Activated CD8-positive, alpha-beta memory T cell treated with anti-CD3 and anti-CD28 coated beads for 24 hours (primary cell): ENCODE data around the gene ZNF362.
"Not testable (repeated sequence)": the region's sequence is repeated elsewhere in the genome, so short reads cannot be mapped to it uniquely, and the experiment has no call there.

Experiments used
- DNase-seq: peaks from one replicate; pipeline ENCODE4 v3.0.0-alpha.2; 2020

ZNF362 gene

GRCh38 chr1:33256471-33257206, at the start of gene ZNF362:
Gene ZNF362, plus strand, starts transcription at chr1:33256492. Its CDS starts 14,083 bp downstream, at chr1:33270575.
- DNase-seq = peak; percentile 86

GRCh38 chr1:33211972-33212371, 44.3 kb upstream of the ZNF362 start:
- DNase-seq = no peak

GRCh38 chr1:33219886-33220661, 36.2 kb upstream of the ZNF362 start:
- no peak for DNase-seq

GRCh38 chr1:33220676-33221384, 35.5 kb upstream of the ZNF362 start:
- DNase-seq = no peak

GRCh38 chr1:33221385-33221758, 34.9 kb upstream of the ZNF362 start:
- DNase-seq = no peak

- DNase-seq = no peak
Observed at GRCh38 chr1:33222381-33222780, 33.9 kb upstream of the ZNF362 start.

GRCh38 chr1:33224166-33224707, 32.1 kb upstream of the ZNF362 start:
- DNase-seq = no peak

GRCh38 chr1:33225586-33225985, 30.7 kb upstream of the ZNF362 start:
- no peak for DNase-seq

GRCh38 chr1:33228935-33229487, 27.3 kb upstream of the ZNF362 start:
- no peak for DNase-seq

- no peak for DNase-seq
Observed at GRCh38 chr1:33231166-33231565, 25.1 kb upstream of the ZNF362 start.

GRCh38 chr1:33232716-33233115, 23.6 kb upstream of the ZNF362 start:
- DNase-seq = no peak

GRCh38 chr1:33234131-33234530, 22.2 kb upstream of the ZNF362 start:
- no peak for DNase-seq

GRCh38 chr1:33234588-33234990, 21.7 kb upstream of the ZNF362 start:
- no peak for DNase-seq

- DNase-seq = no peak
Observed at GRCh38 chr1:33235521-33235920, 20.8 kb upstream of the ZNF362 start.

- DNase-seq = no peak
Observed at GRCh38 chr1:33236498-33236897, 19.8 kb upstream of the ZNF362 start.

GRCh38 chr1:33237579-33237978, 18.7 kb upstream of the ZNF362 start:
- DNase-seq = no peak

GRCh38 chr1:33238194-33238724, 18.0 kb upstream of the ZNF362 start:
- not testable (repeated sequence) for DNase-seq

- not testable (repeated sequence) for DNase-seq
Observed at GRCh38 chr1:33239410-33239809, 16.9 kb upstream of the ZNF362 start.

GRCh38 chr1:33241866-33242265, 14.4 kb upstream of the ZNF362 start:
- DNase-seq = no peak

- no peak for DNase-seq
Observed at GRCh38 chr1:33242652-33243051, 13.6 kb upstream of the ZNF362 start.

GRCh38 chr1:33244143-33244808, 12.0 kb upstream of the ZNF362 start:
- DNase-seq = no peak

- no peak for DNase-seq
Observed at GRCh38 chr1:33244809-33245186, 11.5 kb upstream of the ZNF362 start.
